AG09309 (cell line): ENCODE measurements around the gene TP53INP2.
"Not testable (repeated sequence)": the region's sequence is repeated elsewhere in the genome, so short reads cannot be mapped to it uniquely, and the experiment has no call there.

Experiments used
- DNase-seq: peaks from one replicate; pipeline ENCODE4 v3.0.0-alpha.2; 2010; ENCODE audit warnings: low read depth
- H3K4me3 ChIP-seq: 2 replicates; pipeline ENCODE4 v1.5.1; 2011; ENCODE audit warnings: mild to moderate bottlenecking, low read depth, low read length, moderate library complexity; ENCODE audit not compliant: control insufficient read depth
- TF ChIP-seq, protein P1 (sequence below): IDR thresholded peaks from 2 replicates; pipeline ENCODE4 v1.5.1; 2011; ENCODE audit warnings: mild to moderate bottlenecking, low read depth, low read length, inconsistent platforms; ENCODE audit not compliant: insufficient read depth, control insufficient read depth; ENCODE audit errors: missing control alignments

The TP53INP2 gene

DNA sequence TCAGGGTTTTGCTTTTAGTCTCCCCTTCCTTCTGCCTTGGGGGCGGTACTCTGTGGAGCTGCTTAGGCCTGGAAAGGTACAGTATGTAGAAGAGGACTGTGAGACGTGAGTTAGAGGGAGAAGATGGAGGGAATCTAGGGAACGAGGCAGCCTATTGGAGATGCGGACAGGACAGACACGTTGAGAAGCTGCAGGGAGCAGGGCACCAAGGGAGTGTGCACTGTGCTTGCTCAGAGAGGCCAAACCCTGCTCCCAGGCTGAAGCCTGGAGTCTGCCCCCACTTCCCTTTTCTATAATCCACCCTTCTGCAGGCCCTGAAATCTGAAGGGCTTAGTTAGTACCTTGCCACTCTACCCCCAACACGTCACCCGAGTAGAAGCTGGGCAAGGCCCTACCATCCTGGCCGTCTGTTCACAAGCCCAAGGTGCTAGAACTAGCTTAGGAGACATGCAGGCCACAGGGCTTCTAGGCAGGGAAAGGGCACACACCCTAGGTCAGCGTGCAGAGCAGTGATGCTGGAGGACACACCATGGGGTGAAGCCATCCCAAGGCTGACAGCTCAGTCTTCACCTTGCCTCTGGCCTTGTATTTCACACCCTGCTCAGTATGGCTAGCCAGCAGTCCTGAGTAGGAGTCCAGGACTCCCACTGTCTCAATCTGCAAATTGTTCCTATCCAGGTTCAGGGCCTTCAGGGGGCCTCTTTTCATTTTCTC is 6.9 kb downstream of the TP53INP2 start:
- TF ChIP-seq, protein P1, sequence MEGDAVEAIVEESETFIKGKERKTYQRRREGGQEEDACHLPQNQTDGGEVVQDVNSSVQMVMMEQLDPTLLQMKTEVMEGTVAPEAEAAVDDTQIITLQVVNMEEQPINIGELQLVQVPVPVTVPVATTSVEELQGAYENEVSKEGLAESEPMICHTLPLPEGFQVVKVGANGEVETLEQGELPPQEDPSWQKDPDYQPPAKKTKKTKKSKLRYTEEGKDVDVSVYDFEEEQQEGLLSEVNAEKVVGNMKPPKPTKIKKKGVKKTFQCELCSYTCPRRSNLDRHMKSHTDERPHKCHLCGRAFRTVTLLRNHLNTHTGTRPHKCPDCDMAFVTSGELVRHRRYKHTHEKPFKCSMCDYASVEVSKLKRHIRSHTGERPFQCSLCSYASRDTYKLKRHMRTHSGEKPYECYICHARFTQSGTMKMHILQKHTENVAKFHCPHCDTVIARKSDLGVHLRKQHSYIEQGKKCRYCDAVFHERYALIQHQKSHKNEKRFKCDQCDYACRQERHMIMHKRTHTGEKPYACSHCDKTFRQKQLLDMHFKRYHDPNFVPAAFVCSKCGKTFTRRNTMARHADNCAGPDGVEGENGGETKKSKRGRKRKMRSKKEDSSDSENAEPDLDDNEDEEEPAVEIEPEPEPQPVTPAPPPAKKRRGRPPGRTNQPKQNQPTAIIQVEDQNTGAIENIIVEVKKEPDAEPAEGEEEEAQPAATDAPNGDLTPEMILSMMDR = no peak
- no peak for DNase-seq
- no peak overlapping the region for H3K4me3 ChIP-seq

DNA sequence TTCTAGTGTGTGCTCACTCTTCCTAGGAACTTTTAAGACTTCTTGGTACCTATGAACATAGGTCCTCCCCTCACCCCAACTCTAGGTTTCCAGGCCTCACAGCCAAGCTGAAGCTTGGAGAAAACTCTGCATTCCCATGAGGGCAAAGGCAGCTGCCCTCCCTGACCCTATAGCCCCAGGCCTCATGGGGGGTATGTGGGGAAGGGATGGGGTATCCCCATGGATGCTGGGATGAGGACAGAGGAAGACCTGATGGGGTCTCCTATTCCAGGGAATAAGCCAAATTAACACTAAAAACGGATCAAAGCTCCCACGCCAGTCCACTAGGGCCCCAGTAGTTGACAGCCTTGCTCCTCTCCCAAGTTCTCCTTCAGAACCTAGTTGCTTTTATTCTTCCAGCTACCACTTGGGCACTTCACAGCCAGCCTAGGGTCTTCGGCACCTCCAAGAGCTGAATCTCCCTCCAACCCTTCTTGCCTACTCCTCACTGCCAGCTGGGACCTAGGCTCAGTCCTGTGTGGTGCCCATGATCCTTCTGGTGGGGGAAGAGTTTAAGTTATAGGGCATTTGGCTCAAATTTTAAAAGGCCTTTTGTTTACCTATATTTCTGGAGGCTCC is 7.8 kb downstream of the TP53INP2 start:
- no peak overlapping the region for H3K4me3 ChIP-seq
- TF ChIP-seq, protein P1 = no peak
- DNase-seq = no peak

DNA sequence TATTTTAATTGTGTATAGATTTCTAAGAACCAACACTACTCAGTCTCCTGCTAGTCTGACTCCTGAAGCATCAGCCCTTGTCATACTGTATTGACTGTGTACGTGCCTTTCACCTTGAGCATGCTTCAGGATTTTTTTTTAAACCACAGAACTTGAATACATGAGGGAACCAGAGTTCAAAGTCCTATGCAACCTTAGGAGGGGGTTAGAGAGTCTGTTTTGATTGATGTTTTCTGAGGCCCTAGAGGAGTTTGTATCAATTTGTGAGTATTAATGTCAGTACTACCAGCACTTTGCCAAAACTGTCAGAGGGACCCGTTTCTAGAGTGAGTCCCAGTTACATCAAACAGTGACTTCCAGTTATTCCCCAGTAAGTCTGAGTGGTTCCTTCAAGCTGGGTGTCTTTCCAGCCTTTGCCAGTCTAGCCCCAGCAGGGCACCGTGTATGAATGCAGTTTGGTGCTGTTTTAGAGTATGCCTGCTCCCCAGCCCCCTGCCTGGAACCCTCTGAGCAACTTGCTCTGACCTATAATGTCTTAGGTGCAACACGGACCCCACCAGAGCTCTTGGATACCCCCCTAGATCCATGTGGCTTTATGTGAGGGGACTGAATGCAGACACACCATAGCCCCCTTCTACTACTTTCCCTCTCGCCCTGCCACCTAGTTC is 8.5 kb downstream of the TP53INP2 start:
- TF ChIP-seq, protein P1 = no peak
- DNase-seq = no peak
- H3K4me3 ChIP-seq = no peak overlapping the region

DNA sequence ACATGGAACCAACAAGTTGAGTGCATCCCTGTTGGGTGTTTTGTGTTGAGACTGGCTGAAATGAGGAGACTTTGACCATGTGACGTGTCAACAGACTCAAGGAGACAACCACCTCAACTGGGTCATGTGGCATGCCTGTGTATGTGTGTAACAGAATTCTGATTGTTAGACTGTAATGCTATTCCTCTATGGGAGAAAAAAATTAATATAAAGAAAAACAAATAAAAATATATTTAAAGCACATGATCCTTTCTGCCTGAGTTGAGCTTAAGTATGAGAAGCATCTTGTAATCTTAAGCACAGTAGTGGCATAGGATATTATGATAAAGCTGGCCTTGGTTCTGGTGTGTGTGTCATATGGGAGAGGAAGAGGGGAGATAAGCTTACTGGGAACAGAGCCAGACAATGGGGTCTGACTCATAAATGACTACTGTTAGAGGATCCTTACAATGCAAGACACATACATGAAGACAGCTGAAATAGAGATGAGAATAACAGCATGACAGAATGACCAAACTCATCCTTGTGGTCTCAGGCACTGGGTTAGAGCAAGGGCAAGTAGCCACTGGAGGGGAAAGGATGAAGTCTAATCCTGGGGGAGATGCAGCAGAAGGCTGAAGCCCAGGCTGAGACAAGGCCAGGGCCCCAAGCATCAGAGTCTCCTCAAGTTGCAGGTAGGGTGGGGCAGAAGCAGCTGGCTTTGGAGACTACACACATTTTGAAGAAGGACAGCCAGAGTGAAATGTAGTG is 9.2 kb downstream of the TP53INP2 start:
- H3K4me3 ChIP-seq = no peak overlapping the region
- DNase-seq = peak; percentile 96
- TF ChIP-seq, protein P1 = no peak

DNA sequence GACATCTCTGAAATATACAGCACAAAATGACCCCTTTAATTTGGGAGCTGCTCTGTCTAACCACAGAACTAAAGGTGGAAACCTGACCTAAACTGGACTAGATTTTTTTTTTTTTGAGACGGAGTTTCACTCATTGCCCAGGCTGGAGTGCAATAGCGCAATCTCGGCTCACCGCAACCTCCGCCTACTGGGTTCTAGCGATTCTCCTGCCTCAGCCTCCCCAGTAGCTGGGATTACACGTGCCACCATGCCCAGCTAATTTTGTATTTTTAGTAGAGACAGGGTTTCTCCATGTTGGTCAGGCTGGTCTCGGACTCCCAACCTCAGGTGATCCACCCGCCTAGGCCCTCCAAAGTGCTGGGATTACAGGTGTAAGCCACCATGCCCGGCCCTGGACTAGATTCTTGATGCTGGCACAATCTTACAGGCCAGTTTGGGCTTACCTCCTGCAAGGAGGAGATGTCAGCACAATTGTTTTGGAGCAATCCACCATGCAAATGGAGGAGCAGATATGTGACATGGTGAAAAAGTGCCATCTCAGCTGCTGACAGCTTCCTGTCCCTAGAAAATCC is 9.9 kb downstream of the TP53INP2 start:
- H3K4me3 ChIP-seq, DNase-seq: not testable (repeated sequence)

DNA sequence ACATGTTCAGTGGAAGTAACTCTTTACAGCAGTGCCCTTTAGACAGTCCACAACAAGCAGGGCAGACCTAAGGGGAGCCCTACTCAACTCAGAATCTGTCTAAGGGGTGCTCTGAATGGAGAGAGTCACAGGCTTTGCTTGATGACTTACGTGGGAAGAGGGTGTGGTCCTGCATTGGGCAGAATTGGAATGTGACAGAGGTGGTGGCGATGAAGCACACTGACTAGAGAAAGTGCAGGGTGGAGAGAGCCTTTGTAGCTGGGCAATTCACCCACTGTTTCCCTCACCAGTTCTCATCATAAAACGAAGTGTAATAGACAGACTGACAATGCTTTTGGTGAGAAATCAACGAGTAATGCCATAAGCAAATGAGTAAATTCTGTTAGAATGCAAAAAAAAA is 11.2 kb downstream of the TP53INP2 start:
- TF ChIP-seq, protein P1 = no peak
- DNase-seq = no peak
- H3K4me3 ChIP-seq = no peak overlapping the region
